ENCODE measurements around the gene PTOV1. TPM values are rescaled to one million over a fixed set of nuclear protein-coding genes. Genes with fewer than 3 reads are reported as not detected.

The PTOV1 gene
- total and polyA plus RNA-seq, 3 donors from 2014 or later = 235 to 260 (median 257) TPM

DNA sequence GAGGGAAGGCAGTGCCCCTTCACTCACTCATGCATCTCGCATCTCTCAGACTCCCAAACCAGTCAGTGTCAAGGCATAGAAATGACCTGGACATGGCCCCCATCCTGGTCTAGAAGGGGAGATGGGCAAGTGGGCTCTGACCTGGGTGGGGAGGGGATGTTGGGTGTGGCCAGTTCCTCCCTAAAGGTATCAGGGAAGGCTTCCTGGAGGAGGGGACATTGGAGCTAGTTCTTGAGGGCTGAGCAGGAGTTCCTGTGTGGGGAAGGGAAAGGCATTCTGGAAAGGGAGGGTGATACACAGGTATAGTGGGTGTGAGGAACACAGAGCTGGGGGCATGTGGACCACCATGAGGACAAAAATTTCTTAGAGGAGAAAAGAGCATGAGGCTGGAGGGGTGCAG, 41.8 kb downstream of the PTOV1 start:
- Histone ChIP-seq H3K4me1 (no peaks in the 10 kb centered on the region), H3K27me3 (no peaks in the 10 kb centered on the region), H3K27ac (no peak overlapping the region), H3K4me3 (no peak overlapping the region), H3K9me3 (no peaks in the 10 kb centered on the region), H3K36me3 (ENCODE audit: low read depth, missing control alignments) (no peaks in the 10 kb centered on the region)
- 88 to 93% methylated on average over 1 of the region's 1 CpG for WGBS, 2 donors
- TF ChIP-seq POLR2A (IDR thresholded peaks at IDR 0.05) = no peak
- TF ChIP-seq, protein P1, sequence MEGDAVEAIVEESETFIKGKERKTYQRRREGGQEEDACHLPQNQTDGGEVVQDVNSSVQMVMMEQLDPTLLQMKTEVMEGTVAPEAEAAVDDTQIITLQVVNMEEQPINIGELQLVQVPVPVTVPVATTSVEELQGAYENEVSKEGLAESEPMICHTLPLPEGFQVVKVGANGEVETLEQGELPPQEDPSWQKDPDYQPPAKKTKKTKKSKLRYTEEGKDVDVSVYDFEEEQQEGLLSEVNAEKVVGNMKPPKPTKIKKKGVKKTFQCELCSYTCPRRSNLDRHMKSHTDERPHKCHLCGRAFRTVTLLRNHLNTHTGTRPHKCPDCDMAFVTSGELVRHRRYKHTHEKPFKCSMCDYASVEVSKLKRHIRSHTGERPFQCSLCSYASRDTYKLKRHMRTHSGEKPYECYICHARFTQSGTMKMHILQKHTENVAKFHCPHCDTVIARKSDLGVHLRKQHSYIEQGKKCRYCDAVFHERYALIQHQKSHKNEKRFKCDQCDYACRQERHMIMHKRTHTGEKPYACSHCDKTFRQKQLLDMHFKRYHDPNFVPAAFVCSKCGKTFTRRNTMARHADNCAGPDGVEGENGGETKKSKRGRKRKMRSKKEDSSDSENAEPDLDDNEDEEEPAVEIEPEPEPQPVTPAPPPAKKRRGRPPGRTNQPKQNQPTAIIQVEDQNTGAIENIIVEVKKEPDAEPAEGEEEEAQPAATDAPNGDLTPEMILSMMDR (IDR thresholded peaks at IDR 0.05) = no peak
- DNase-seq = no peak
- intact Hi-C loops (cut with DNase I; ENCODE audit: low total_unique reads) = no loop called here

DNA sequence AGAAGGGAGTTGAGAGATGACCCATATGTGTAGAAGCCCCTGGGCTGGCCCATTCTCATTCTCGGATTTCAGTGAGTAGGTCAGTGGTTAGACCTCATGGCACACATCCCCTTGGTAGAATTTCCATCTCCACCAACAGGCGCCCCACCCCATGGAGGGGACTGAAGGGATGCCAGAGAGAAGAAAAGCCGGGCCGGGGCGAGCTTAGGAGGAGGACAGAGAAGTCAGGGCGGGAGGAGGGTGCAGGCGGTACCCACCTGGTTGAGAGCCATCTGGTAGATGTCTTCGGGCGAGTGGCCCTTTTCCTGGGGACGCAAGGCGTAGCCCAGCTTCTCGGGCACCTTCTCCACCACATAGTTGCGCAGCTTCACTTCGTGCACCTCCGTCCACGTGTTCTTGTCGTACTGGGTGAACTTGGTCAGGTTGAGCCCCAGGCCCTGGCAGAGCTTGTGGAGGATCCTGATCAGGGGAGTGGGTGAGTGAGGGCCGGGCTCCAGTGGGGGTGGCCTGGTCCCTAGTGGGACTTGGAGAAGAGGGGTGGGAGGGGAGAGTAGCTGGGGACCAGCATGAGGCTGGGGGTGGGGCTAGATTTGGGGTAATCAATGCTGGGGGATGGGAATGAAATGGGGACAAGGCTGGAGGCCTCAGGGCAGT, 43.2 kb downstream of the PTOV1 start:
- Histone ChIP-seq H3K27me3 (no peaks in the 10 kb centered on the region), H3K36me3 (ENCODE audit: low read depth, missing control alignments) (no peaks in the 10 kb centered on the region), H3K4me3 (no peak overlapping the region), H3K27ac (no peak overlapping the region), H3K9me3 (no peaks in the 10 kb centered on the region), H3K4me1 (no peaks in the 10 kb centered on the region)
- TF ChIP-seq, protein P1 (IDR thresholded peaks at IDR 0.05) = no peak
- no peak for TF ChIP-seq POLR2A (IDR thresholded peaks at IDR 0.05)
- WGBS, 2 donors = 95% methylated on average over 18 of the region's 18 CpGs
- intact Hi-C loops (cut with DNase I; ENCODE audit: low total_unique reads) = no loop called here
- DNase-seq = no peak

DNA sequence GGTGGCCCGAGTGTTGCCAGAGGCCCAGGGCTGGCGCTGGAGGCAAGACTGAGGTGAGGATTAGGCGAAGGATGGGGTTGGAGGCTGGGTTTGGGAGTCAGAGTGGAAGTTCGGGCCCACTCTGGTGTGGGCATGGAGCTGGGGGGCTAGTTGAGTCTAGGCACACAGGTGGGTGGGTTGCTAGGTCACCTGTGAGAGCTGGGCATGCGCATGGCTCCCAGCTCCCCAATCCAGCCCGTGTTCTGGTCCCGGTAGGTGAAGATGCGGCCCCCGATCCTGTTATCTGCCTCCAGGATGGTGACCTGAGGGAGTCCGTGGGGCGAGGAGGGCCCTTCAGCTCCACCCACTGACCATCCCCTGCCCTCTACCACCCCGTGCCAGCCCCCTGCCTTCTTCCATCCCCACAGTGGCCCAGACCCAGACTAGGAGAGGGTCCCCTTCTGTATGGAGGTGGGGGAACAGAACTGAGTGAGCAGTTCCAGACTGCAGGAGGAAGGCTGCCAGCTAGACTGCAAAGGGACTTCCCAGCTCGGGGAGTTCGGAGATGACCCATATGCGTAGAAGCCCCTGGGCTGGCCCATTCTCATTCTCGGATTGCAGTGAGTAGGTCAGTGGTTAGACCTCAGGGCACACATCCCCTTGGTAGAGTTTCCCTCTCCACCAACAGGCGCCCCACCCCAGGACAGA, 44.1 kb downstream of the PTOV1 start:
- H3K4me3 ChIP-seq = no peak overlapping the region
- no peak for DNase-seq
- 80 to 89% methylated on average over 5 to 17 of the region's 17 CpGs for WGBS, 2 donors
- no peak overlapping the region for H3K27ac ChIP-seq
- no peaks in the 10 kb centered on the region for H3K9me3 ChIP-seq
- intact Hi-C loops (cut with DNase I; ENCODE audit: low total_unique reads) = no loop called here
- no peaks in the 10 kb centered on the region for H3K4me1 ChIP-seq
- H3K27me3 ChIP-seq = no peaks in the 10 kb centered on the region
- no peaks in the 10 kb centered on the region for H3K36me3 ChIP-seq (ENCODE audit: low read depth, missing control alignments)
- TF ChIP-seq, protein P1 (IDR thresholded peaks at IDR 0.05) = no peak
- no peak for TF ChIP-seq POLR2A (IDR thresholded peaks at IDR 0.05)

DNA sequence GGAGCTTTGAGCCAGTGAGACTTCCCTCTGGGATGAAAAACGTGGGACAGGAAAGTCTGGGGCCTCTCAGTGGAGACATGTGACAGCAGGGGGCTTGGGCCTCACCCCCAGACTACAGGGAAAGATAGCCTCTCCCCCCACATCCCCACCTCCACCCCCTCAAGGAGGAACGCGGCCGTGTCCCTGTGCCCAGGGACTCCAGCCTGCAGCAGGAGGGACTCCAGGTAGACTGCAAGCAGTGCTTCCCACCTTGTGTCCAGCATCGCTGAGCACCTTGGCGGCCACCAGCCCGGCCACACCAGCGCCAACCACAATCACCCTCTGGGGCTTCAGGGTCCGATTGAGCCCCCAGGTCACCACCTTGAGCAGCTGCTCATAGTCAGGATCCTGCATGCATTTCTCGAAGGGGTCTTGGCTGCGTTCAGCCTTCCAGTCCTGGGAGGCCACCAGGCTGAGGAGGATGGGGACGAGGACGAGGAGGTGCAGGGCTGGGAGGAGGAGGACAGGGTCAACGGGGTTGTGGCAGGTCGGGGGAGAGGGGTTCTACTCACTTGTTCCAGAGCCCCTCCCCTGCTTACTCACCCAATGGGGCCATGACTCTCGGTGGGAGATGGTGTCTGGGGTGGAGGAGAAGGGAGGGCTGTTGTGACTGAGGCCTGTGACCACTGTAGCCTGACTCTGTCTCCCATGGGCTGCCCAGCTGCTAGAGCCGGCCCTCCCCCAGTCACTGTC, 44.8 kb downstream of the PTOV1 start:
- no peaks in the 10 kb centered on the region for H3K4me1 ChIP-seq
- H3K4me3 ChIP-seq = no peak overlapping the region
- H3K27me3 ChIP-seq = no peaks in the 10 kb centered on the region
- no peaks in the 10 kb centered on the region for H3K9me3 ChIP-seq
- TF ChIP-seq, protein P1 (IDR thresholded peaks at IDR 0.05) = no peak
- no peak for TF ChIP-seq POLR2A (IDR thresholded peaks at IDR 0.05)
- DNase-seq = no peak
- 78 to 87% methylated on average over 15 of the region's 17 CpGs for WGBS, 2 donors
- intact Hi-C loops (cut with DNase I; ENCODE audit: low total_unique reads) = no loop called here
- H3K36me3 ChIP-seq (ENCODE audit: low read depth, missing control alignments) = no peaks in the 10 kb centered on the region
- H3K27ac ChIP-seq = no peak overlapping the region

Data from testis (tissue), 3 donors.